Measurements from ENCODE around the gene CACHD1. TPM values are rescaled to one million over a fixed set of nuclear protein-coding genes. Genes with fewer than 3 reads are reported as not detected.

CACHD1 gene
- polyA plus RNA-seq, 3 donors, result 53.8 to 60.9 (median 60.8) TPM

- no peak for DNase-seq
Measured at GRCh38 chr1:64650411-64650810, 180.5 kb downstream of the CACHD1 start.

- no peak for DNase-seq
Measured at GRCh38 chr1:64651841-64652240, 181.9 kb downstream of the CACHD1 start.

DNA sequence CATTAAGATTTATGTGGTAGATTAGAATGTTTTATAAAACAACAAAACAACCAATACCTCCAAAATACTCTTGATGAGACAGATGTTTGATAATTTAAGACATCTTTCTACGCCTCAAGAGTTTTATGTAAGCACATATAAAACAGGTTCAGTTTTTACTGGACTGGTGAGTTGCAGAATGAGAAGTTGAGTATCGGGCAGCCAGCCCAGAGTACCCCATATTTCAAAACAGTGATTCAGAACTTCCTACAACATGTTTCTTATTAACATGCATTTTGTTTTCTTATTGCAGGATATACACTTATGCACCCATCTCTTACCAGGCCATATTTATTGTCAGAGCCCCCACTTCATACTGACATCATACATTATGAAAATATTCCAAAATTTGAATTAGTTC, 183.5 kb downstream of the CACHD1 start:
- no peak for DNase-seq

DNA sequence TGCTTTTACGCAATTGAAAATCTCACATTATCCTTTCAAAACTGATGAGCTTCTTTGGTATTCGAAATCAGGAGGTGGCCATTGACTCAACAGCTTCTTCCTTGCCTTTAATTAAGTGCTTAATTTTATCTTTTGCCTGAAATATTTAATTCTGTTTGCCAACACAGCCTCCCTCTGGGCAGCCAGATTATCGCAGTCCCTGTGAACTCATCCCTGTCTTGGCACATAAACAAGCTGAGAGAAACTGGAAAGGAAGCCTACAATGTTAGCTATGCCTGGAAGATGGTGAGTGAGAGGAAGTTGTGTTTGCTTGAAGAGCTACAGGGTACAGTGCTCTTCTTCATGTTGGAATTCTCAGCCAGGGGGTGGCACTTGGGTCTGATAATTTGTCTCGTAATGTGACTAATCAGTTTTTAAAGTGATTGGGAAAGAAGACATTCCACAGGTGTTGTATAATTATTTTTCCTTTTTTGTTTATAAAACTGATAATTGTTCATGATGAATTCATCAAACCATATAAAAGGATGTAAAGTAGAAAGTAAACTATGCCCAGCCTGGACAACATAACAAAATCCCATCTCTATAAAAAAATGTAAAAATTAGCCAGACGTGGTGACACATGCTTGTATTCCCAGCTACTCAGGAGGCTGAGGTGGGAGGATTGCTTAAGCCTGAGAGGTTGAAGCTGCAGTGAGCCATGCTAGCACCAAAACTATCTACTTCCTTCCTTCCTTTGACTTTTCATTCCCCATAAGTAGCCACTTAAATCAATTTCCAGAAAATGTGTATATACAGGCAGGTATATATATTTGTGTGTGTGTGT, 184.8 kb downstream of the CACHD1 start:
- no peak for DNase-seq

DNA sequence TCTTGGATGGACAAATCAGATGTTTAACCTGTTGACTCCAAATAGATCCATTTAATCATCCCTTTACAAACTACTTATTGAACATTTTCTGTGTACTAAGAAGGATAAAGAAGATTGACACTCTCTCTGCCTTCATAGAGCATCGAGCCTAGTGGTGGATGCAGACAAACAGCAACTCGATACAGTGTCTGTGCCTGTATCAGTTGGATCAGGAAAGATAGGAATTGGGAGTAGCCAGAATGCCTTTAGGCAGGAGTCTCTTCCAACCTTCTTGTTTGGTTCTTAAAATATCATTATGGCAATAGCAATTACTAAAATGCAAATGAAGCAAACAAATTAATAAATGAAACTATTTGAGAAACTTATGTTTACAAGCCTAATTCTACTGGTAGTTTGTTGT, 185.9 kb downstream of the CACHD1 start:
- DNase-seq, result no peak

DNA sequence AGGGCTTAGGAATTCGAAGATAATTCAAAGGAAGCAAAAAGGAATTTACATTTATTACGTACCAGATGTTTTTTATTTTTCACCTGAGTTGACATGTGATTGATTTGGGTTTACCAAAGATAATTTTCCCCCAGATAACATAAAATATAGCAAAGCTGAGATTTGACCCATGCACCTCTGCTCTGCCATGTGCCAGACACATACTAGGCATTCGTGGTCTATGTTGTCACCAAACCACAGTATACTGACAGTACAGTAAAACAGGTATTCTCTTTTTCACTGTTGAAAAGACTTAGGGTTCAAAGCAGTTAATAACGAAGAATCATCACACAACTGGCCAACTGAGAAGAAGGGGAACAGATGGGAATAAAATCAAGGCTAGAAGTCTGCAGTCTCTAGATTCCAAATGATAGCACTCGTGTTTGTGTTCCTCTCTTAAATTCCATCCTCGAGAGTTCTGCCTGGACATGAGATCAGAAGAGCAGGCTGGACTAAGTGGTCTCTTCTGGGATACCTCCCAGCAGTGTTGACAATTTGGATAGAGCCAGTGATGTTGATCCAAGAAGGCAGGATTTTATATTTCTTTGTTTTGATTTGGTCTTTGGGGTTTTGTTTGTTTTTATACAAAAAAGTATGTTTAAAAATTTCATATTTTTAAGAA, 189.7 kb downstream of the CACHD1 start:
- no peak for DNase-seq

- no peak for DNase-seq
Measured at GRCh38 chr1:64663668-64664067, 193.7 kb downstream of the CACHD1 start.

DNA sequence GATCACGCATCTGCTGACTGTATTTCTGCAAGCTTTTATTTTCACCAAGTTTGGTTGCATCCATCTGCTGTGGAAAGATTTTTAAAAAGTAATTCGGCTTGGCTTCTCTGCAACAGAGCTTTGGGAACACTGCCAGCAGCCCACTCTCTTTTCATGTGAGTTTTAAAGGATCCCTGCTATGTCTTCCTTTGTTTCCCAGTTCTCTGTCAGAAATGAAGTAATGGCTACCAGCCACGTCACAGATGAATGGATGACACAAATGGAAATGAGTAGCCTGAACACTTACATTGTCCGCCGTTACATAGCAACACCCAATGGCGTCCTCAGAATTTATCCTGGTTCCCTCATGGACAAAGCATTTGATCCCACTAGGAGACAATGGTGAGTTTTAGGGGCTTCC, 194.4 kb downstream of the CACHD1 start:
- DNase-seq, result no peak

DNA sequence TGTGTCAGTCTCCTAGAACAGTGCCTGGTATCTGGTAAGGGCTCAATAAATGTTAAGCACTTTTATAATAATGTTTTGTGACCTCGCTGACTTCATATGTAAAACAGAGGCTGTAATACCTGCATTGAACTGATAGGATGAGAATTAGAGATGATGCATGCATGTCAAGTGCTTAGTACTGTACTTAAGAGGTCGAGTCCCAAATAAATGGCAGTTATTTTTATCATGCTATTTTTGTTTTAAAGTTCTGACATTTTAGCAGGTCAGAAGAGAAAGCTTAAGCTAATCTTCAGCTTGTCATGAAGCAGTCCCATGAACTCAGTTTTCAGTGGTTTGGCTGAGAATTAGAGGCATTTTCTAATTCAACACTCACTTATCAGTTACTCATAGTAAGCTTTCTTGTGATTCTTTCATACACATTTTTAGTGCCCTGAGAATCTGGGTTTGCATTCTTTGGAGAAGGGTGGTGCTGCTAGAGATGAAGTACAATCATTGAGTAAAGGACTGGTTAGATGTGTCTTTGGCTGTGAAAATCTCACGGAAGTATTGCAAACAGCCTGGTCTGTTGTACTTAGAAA, 199.3 kb downstream of the CACHD1 start:
- no peak for DNase-seq

DNA sequence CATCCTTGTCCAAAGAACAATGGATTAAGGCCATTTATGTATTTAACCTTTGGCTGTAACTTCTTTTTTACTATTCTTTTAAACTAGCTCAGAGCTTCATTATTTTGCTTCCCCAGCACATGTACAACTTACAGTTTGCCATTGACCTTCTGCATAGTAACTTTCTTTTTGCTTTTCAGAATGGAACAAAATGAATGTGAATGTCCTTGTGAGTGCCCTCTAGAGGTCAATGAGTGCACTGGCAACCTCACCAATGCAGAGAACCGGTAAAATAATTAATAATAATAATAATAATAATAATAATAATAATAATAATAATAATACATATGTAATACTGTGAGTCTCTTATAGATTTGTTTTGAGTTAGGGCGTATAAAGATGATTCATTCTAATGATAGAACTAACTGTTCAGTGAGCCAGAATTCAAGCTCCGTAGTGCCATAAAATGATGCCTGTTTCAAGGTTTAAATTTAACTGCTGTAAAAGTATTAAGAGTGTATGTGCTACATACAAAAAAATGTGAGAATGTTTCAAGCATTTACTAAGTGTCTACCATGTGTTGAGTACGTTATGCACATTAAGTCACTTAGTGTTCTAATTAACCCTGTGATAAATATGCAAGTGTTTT, 205.9 kb downstream of the CACHD1 start:
- no peak for DNase-seq

- no peak for DNase-seq
Measured at GRCh38 chr1:64676386-64676785, 206.5 kb downstream of the CACHD1 start.

DNA sequence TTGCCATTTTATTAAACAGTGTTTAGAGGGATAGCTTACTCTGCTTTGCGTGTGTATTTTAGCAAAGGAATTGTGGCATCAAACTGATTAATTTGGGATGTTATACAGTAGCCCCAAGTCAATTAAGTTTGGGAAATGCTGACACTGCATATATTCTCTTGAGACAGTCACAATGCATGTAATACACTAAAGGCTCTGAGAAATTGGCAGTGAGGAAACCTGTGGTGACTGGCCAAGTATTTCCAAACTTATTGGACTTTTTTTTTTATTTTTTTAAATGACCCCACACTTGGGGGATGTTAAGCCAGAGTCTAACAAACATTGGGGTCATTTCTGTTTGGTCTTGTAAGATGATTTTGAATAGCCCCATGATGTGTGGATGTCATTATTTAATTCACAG, 207.6 kb downstream of the CACHD1 start:
- DNase-seq, result no peak

DNA sequence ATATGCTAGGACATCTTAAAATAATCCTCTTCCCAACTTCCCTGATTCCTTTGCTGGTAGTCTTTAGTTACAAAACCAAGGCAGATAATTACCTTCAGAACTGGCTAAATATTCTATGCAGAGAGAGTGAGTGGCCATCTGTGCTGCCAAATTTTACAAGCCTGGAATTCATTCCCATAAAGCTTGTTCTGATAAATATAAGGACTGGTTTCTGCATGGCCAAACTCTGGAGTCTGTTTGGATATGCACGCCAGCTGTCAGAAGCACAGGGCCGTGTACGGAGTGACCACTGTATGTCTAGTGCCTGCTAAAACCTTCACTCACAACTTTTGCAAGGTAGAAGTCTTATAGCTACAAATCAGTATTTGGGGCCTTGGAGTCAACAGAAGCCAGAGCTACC, 208.4 kb downstream of the CACHD1 start:
- DNase-seq, result no peak

DNA sequence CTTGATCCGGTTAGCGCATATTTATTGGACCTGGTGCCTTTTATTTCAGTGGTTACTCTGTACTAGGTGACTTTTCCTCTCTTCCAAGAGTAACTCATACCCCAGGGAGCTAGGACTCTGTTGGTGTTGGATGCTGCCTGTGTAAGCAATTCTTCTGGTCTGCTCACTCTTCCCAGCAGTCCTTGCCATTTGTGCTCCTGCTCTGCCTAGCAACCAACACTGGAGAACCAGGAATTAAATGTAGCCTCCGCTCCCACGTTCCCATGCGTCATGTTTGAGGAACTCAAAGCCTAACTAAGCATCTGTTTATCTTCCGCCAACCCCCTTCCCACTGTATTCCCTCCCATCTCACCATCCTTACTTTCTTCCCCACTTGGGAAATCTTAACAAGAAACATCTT, 209.2 kb downstream of the CACHD1 start:
- DNase-seq, result no peak

DNA sequence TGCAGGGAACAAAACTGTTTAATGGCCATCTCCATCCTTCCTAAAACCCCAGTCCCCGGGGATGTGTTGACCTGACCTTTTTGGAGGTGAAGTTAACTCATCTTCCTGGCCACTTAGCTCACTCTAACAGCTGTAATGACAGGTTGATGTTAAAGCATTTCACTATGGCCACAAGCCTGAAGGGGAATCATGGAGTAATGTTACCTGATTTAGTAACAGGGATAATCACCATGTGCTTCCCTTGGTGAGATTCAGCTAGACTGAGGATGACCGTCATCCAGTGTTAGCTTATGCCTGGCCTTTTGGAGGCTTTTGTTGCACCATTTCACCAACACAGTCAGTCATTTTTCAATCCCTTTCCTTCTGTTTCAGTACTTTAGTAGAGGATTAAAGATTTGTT, 210.7 kb downstream of the CACHD1 start:
- no peak for DNase-seq

DNA sequence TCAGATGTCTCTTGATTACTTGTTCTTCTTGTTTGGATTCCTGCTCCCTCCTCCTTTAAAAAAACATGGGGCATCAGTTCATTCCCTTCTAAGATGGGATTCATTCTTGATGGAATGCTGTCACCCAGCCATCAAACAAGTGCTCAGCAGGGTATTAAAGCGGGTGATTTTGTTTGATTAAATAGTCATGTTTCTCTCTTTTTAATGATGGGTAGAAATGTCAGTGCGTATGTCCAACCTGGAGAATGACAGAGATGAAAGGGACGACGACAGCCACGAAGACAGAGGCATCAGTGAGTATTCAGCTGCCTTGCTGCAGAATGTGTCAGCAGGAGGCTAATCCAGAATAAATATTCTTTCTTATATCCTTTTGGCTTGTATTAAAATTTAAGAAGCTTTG, 211.1 kb downstream of the CACHD1 start:
- DNase-seq, result no peak

GRCh38 chr1:64683419-64683818, 213.5 kb downstream of the CACHD1 start:
- no peak for DNase-seq

- no peak for DNase-seq
Measured at GRCh38 chr1:64685217-64685616, 215.3 kb downstream of the CACHD1 start.

GRCh38 chr1:64685765-64686341, 215.9 kb downstream of the CACHD1 start:
- DNase-seq, result no peak

DNA sequence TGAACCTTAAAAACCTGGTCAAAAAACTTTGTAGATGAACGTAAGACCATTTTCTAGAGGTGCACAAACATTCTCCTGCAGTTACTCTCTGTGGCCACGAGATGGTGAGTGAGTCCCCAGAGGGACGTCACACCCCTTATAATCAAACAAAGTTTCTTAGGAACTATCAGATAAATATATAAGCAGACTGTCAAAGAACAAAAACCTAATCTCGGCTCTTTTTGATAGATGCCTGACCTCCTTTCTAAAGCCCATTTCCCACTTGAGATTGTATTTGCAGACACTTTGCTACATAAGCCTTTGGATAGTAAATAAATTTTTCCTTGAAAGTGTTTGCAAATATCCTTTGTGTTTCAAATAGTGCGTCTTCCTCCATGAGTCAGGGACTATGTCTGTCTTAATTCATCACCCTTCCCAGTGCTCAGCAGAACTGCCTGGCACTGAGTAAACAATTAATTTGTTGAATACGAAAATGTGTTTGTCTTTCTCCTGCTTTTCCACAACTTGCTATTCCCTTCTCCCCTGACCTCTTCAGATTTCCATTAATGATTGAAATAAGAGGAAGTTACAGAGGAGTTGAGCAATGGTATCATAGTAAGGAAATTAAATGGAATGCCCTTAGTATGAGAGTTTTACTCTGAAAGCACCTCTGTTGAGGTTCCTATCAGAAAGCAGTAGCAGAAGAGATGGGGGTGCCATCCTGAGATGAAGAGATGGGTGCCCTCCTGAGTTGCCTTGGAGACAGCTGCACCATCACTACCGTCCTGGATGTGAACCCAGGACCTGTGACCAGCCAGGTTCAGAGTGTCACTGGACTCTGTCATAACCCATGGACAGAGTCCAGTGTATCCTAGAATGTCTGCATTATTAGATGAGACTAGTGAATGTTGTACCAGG, 217.1 kb downstream of the CACHD1 start:
- peak; percentile 22 for DNase-seq

GRCh38 chr1:64687725-64688327, 217.9 kb downstream of the CACHD1 start:
- DNase-seq, result no peak

Measured in renal pelvis (tissue), 4 donors.